Measurements from ENCODE around the gene POLD2. TPM values are rescaled to one million over a fixed set of nuclear protein-coding genes. Genes with fewer than 3 reads are reported as not detected.

POLD2 gene
- total and polyA plus RNA-seq, 2 of the 4 experiments (the other 2 are of a cell fraction): 142 to 163 TPM

GRCh38 chr7:44080118-44080517, 43.2 kb downstream of the POLD2 start:
- no TSS peak for BruUV-seq (replicated peaks)
- H3K56ac ChIP-seq (ENCODE audit: extremely low read depth, insufficient read depth, low read length): no peak overlapping the region
- H4K5ac ChIP-seq (ENCODE audit: low read depth, low read length): no peak overlapping the region
- ATAC-seq (ENCODE audit: low read depth): no peak
- no peak overlapping the region for H4K8ac ChIP-seq (ENCODE audit: low read depth in 2 of 2, low read length in 2 of 2)
- no peak overlapping the region for H3K4ac ChIP-seq (ENCODE audit: low read depth, low read length)
- ChIA-PET POLR2A (ENCODE audit: unreplicated experiment) (no interaction called here), CTCF (no interaction called here)
- no peak overlapping the region for H3K27ac ChIP-seq (ENCODE audit: insufficient read depth, low read length)
- no peak overlapping the region for H3K4me3 ChIP-seq (ENCODE audit: insufficient read depth, low read depth, low read length)
- in situ Hi-C loops (cut with MboI; ENCODE audit: low sequenced_read_pairs) (no loop called here), intact Hi-C loops (cut with micrococcal nuclease) (no loop called here), dilution Hi-C loops (cut with HindIII; ENCODE audit: low sequenced_read_pairs, unreplicated experiment) (no loop called here)
- no peak overlapping the region for H3K9ac ChIP-seq (ENCODE audit: low read depth, low read length)
- no peak overlapping the region for H3K14ac ChIP-seq (replicated peaks; ENCODE audit: low read depth, low read length)
- H2AK5ac ChIP-seq (ENCODE audit: low read depth, low read length): no peak overlapping the region
- H4K20me1 ChIP-seq (ENCODE audit: insufficient read depth, low read length): no peaks in the 10 kb centered on the region; the same call in 1 of the 2 replicates
- H3K9me1 ChIP-seq (ENCODE audit: insufficient read depth, low read length): peaks cover 19% of the 10 kb centered on the region
- no peaks in the 10 kb centered on the region for H3K9me3 ChIP-seq (ENCODE audit: control insufficient read depth, insufficient read depth, low read length)
- no peak overlapping the region for H2BK15ac ChIP-seq (ENCODE audit: low read depth, low read length)
- no peak overlapping the region for H4K91ac ChIP-seq (ENCODE audit: insufficient read depth, low read depth, low read length)
- TF ChIP-seq NFE2L2 (IDR thresholded peaks at IDR 0.05; ENCODE audit: low read depth, low read length) (no peak), MAFK (IDR thresholded peaks at IDR 0.05; ENCODE audit: low read depth, low read length) (no peak), POLR2A (IDR thresholded peaks at IDR 0.05; ENCODE audit: low read depth, low read length) (no peak), CTCF (conservative IDR thresholded peaks at IDR 0.05; ENCODE audit: low read depth, low read length) (no peak), SMC3 (IDR thresholded peaks at IDR 0.05; ENCODE audit: low read depth, low read length) (no peak), ELK1 (IDR thresholded peaks at IDR 0.05; ENCODE audit: borderline replicate concordance, low read depth, low read length) (no peak), CEBPB (IDR thresholded peaks at IDR 0.05; ENCODE audit: low read depth, low read length) (no peak)
- no peak overlapping the region for H2AFZ ChIP-seq (replicated peaks; ENCODE audit: low read length, poor library complexity)
- H2BK20ac ChIP-seq (ENCODE audit: low read depth, low read length): no peak overlapping the region
- no peak overlapping the region for H3K4me2 ChIP-seq (ENCODE audit: low read depth, low read length)
- peaks cover 45% of the 10 kb centered on the region for H3K36me3 ChIP-seq (ENCODE audit: control insufficient read depth, insufficient read depth, low read length)
- no peaks in the 10 kb centered on the region for H3K27me3 ChIP-seq (ENCODE audit: control insufficient read depth, insufficient read depth, low read length)
- no peak overlapping the region for H2BK5ac ChIP-seq (ENCODE audit: low read depth, low read length, poor library complexity, severe bottlenecking)
- no peak overlapping the region for H3K18ac ChIP-seq (ENCODE audit: low read depth, low read length)
- H3K79me1 ChIP-seq (ENCODE audit: low read depth in 1 of 2, low read length in 2 of 2): peaks cover 7 to 38% of the 10 kb centered on the region in 2 experiments; a peak in 3 of 4 replicates
- no peak for DNase-seq
- no peak overlapping the region for H2AK9ac ChIP-seq (replicated peaks; ENCODE audit: low read depth, low read length, poor library complexity)
- no peak overlapping the region for H3K23ac ChIP-seq (ENCODE audit: low read depth, low read length)
- H3K4me1 ChIP-seq (ENCODE audit: control insufficient read depth, insufficient read depth, low read length): peaks cover 12% of the 10 kb centered on the region
- WGBS, 2 experiments (ENCODE audit: extremely low coverage in 2 of 2, insufficient read length in 1 of 2): no CpG with 5 or more reads among the region's 5 CpGs
- no peak overlapping the region for H2BK120ac ChIP-seq (ENCODE audit: low read depth, low read length)
